ENCODE data around the gene LMO1.

Gene LMO1

DNA sequence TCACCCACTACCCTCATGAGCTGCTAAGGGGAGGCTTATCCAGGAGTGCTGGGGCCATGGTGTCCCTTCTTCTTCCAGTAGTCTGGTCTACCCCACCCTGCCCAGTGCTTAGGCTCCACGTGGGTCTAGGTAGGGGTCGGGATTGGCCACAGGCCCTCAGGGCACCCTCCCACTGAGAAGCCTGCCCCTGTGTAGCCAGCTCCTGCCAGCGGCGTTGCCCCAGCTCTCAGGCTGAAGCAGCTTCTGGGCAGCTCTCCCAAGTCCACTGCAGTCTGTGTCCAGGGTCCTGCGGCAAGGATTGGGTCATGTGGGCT lies 70.8 kb downstream of the LMO1 start:
- TF ChIP-seq, protein P1, sequence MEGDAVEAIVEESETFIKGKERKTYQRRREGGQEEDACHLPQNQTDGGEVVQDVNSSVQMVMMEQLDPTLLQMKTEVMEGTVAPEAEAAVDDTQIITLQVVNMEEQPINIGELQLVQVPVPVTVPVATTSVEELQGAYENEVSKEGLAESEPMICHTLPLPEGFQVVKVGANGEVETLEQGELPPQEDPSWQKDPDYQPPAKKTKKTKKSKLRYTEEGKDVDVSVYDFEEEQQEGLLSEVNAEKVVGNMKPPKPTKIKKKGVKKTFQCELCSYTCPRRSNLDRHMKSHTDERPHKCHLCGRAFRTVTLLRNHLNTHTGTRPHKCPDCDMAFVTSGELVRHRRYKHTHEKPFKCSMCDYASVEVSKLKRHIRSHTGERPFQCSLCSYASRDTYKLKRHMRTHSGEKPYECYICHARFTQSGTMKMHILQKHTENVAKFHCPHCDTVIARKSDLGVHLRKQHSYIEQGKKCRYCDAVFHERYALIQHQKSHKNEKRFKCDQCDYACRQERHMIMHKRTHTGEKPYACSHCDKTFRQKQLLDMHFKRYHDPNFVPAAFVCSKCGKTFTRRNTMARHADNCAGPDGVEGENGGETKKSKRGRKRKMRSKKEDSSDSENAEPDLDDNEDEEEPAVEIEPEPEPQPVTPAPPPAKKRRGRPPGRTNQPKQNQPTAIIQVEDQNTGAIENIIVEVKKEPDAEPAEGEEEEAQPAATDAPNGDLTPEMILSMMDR (conservative IDR thresholded peaks at IDR 0.05; ENCODE audit: low read depth, low read length) = no peak
- no peak overlapping the region for H3K4me3 ChIP-seq (ENCODE audit: low read length)

DNA sequence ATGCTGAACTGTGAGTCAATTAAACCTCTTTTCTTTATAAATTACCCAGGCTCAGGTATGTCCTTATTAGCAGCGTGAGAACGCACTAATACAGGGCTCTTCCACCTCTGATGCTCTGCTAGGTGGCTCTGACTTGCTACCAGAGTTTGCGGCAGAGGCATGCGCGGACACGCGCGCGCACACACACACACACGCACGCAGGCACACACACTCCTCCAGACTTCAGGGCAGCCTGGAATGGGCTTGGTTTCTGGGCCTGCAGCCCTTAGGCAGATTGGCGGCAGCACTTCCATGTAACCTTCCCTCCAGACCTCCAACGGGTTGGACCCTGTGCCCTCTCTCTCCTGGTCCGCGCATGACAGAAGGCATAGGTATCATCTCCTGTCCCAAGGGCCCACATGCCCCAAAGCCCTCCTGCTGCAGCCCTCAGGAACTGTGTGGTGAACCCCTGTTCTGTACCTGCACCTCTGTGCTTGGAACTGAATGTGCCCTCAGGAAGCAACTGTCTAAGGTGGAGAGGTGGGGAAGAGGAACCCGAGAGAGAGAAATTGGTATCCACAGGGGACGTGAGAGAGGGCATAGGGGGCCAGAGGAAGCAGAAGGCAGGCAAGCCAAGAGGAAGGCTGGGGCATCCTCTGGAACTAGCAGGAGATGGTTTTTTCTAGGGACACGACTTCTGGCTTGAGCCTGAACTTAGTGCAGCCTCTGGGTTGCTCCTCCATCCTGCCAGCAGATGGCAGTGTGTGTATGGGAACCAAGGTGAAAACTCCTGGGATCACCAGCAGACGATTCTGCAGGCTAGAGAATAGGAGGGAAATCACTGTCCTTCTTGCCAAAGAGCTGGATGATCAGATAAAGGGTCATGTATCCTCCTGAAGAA lies 71.4 kb downstream of the LMO1 start:
- no peak overlapping the region for H3K4me3 ChIP-seq (ENCODE audit: low read length)
- peak; percentile 24 for DNase-seq (ENCODE audit: low read depth)
- TF ChIP-seq, protein P1 (conservative IDR thresholded peaks at IDR 0.05; ENCODE audit: low read depth, low read length) = peak; percentile 97

More for the DNA sequence above, 70.8 kb downstream of the LMO1 start:
- no peak for DNase-seq (ENCODE audit: low read depth)

DNA sequence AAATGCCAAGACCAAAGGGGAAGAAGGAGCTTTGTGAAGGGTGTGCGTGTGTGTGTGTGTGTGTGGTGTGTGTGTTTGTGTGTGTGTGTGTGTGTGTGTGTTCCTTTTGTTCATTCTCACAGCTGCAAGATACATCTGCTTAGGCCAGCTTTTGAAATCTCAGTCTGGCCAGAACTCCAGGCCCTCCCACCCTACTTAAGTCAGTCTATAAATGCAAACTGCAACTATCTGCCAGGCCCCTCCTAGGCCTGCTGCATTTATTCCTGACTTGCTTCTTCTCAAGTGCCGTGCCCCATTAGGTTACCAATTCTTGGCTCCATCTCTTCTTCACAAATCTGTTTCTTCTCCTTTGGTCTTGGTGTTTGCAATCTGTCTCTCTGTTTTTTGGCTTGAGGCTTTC lies 73.2 kb downstream of the LMO1 start:
- H3K4me3 ChIP-seq (ENCODE audit: low read length) = no peak overlapping the region
- DNase-seq (ENCODE audit: low read depth) = no peak
- TF ChIP-seq, protein P1 (conservative IDR thresholded peaks at IDR 0.05; ENCODE audit: low read depth, low read length) = no peak

DNA sequence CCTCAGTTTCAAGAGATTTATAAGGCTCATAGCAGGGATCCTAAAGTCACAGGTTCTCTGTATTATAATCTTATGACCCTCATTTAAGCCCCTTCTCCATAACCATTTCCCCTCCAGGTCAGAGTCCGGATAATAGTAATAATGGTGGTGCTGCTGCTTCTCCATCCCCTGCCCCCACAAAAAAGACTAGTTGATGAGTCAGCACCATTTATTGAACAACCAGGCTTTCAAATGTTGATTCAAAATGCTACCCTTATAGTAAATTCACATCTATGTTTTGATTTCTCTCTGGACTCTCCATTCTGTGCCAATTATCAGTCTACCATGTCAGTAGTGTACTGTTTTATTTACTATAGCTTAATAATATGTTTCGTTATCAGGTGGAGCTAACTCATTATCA lies 77.2 kb downstream of the LMO1 start:
- H3K4me3 ChIP-seq (ENCODE audit: low read length) = no peak overlapping the region
- no peak for DNase-seq (ENCODE audit: low read depth)
- TF ChIP-seq, protein P1 (conservative IDR thresholded peaks at IDR 0.05; ENCODE audit: low read depth, low read length) = no peak

DNA sequence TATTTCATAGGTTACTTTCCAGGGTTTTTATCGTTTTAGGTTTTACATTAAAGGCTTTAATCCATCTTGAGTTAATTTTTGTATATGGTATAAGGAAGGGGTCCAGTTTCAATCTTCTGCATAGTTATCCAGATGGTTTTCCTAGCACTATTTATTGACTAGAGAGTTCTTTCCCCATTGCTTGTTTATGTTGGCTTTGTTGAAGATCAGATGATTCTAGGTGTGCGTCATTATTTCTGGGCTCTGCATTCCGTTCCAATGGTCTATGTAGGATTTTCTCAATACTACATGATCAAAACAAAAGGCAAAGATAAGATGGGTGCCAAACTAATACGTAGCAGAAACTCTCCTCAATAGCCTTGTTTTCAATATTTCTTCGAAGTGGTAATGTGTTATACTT lies 80.6 kb downstream of the LMO1 start:
- DNase-seq (ENCODE audit: low read depth) = no peak
- TF ChIP-seq, protein P1 (conservative IDR thresholded peaks at IDR 0.05; ENCODE audit: low read depth, low read length) = no peak
- no peak overlapping the region for H3K4me3 ChIP-seq (ENCODE audit: low read length)

DNA sequence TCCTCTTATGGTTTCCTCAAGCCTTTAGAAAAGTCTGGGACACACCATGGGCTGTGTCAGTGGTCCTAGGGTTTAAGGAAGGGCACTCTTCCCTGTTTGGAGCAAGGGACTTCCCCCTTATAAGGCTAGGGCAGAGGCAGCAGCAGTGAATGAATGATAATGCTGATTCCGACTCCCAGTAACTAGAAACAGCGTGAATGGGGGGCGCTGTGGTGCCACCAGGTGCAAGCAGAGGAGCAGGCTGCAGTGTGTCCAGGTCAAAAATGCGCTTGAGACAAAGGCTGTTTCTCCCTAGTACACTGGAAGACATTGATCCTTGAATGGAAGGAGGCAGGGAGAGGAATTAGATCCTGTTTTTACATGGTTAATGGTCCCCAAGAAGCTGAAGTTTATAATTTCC lies 83.2 kb downstream of the LMO1 start:
- no peak for DNase-seq (ENCODE audit: low read depth)
- TF ChIP-seq, protein P1 (conservative IDR thresholded peaks at IDR 0.05; ENCODE audit: low read depth, low read length) = no peak
- no peak overlapping the region for H3K4me3 ChIP-seq (ENCODE audit: low read length)

DNA sequence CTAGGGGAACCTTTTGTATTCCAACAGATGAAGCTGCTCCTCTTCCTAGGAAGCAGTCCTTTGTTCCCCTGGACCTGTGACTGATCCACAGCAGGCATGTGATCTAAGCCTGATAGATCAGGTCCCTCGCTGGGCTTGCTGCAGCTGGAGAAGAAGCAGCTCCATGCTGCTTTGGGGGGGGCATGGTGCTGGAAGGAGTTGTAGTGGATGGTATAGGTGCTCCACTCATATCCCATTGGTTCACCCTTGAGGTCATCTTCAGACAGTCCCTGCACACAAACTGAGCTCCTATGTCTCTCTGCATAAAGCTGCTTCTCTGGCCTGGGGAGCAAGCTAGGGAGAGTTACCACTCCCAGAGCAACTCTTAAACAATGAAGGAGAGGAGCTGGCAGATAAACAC lies 85.4 kb downstream of the LMO1 start:
- DNase-seq (ENCODE audit: low read depth) = no peak
- no peak overlapping the region for H3K4me3 ChIP-seq (ENCODE audit: low read length)
- TF ChIP-seq, protein P1 (conservative IDR thresholded peaks at IDR 0.05; ENCODE audit: low read depth, low read length) = no peak
